ENCODE data around the gene CCNA2.

The CCNA2 gene

DNA sequence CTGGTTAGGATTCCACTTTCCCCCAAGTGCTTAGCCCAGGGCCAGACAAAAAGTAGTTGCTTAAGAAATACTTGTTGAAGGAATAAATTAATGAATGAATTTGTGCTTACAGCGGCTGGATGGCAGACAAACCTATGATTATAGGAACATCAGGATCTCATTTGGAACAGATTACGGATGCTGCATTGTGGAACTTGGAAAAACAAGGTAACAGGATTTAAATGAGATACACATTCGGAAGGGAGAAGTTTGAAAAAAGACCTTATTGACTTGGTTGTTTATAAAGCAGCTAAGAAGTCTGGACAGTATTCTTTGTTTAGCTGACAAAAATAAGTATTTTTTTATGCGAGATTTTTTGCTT is 22.0 kb downstream of the CCNA2 start:
- DNase-seq (ENCODE audit: low read depth in 2 of 2), result no peak

DNA sequence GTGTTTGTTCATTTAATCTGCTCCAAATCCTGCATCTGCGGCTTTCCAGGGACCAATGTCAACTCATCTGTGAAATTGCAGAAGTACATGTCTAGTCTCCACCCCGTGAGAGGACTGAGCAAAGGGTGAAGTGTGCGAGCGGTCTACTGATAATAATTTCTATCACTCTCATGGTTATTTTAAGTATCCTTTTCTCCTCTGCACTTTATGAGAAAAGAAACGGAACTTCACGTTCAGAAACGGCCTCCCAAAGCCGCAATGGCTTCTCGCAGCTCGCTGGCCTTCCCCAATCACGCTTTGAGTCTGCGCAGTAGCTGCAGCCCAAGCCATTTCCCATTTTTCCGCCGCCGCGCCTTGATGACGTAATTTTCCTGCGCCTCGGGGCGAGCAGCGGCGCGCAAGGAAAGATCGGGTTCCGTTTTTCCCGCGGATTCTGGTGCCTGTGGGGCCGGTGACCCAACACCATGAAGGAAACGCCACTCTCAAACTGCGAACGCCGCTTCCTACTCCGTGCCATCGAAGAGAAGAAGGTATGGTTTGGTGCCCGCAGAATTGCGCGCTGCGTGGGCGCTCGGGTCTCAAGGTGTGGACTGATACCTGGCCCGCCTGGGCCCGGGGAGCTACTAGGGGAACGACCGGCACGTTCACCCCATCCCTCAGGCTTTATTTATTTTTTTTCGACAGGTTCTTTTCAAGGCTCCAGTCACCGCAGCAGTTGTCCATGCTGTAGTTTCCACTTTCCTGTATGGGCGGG is 22.5 kb downstream of the CCNA2 start, which contains the start of gene EXOSC9:
TSS of gene EXOSC9 (plus strand) at position 363 of the 754 bp plus-strand sequence. CDS start at position 465, 102 bp downstream.
- DNase-seq (ENCODE audit: low read depth in 2 of 2), result peak; percentile 84 to 91

DNA sequence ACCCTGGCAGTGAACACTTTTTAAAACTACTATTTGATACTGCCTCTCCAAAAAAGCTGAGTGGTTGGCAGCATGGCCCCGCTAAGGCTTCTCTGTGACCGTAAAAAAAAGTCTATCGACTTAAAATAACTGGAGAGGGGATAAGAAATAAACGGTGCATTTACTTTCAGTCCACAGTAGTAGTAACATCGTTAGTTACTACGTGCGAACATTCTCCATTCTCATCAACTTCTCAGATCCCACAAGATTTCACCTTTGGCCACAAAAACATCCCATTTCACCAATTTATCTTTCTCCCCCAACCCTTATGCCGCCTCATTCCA is 23.1 kb downstream of the CCNA2 start:
- DNase-seq (ENCODE audit: low read depth in 2 of 2), result no peak

DNA sequence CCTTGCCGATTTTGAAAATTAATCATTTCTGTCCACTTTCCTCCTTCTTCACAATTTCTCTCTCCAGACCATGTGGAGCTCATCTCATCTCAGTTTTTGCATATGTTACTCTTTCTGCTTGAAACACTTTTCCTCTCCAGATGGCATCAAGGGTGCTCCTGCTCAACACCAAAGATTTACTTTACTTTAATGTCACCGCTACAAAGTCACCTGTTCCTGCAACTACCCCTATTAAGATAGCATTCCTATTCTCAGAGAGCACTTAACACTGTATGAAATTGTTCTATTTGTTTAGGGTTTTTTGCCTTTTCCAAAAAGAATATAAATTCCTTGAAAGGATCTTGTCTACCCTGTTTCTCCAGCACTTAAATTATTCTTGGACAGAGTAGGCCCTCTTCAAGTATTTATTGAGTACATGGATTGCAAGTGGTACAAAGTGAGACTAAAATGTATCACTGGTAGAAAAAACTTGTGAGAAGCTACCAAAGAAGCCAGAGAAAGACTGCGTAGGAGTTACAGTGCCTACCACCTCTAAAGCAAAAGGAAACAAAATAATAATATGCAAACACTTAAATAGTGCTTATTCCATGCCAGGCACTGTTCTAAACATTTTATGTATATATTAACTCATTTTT is 23.7 kb downstream of the CCNA2 start:
- no peak for DNase-seq (ENCODE audit: low read depth in 2 of 2)

DNA sequence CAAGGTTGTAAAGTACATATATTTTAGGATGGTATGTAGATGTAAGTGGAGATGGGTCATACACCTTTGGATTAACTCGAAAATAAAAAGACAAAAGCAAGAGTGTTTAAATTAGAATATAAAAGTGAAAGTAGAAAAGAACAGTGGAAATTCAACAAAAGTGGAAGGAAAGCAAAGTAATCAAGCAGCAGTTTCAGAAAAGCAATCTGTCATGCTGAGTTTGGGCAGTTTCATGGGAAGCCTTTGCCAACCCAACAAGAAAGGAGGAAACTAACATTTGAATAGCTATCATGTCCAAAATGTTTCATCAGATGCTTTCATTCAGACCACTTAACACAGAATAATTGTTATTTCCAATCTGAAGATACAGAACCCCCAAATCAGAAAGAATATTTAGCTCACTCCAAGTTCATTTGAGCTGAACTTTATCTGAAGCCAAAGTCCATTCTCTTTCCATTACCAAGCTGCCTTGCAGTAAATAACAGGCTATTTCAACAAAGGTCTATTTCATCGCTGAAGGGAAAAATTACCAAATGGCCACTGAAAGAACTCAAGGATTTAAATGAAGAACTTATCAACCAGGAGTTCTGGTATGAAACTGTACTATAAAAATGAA is 24.4 kb downstream of the CCNA2 start:
- no peak for DNase-seq (ENCODE audit: low read depth in 2 of 2)

DNA sequence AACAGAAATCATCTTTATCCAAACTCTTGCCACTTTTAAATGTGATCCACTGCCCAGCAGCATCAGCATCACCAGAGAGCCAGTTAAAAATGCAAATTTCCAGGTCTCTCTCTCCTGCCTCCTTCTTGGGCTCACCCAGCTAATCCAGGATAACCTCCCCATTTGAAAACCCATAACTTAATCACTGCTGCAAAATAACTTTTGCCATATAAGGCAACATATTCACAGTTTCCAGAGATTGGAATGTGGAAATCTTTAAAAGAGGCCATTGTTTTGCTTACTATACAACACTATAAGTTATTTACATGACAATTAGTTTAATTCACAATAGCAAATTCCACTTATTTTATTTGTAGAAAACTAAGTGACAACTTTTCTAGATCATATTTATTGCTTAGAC is 27.4 kb downstream of the CCNA2 start:
- no peak for DNase-seq (ENCODE audit: low read depth in 2 of 2)

DNA sequence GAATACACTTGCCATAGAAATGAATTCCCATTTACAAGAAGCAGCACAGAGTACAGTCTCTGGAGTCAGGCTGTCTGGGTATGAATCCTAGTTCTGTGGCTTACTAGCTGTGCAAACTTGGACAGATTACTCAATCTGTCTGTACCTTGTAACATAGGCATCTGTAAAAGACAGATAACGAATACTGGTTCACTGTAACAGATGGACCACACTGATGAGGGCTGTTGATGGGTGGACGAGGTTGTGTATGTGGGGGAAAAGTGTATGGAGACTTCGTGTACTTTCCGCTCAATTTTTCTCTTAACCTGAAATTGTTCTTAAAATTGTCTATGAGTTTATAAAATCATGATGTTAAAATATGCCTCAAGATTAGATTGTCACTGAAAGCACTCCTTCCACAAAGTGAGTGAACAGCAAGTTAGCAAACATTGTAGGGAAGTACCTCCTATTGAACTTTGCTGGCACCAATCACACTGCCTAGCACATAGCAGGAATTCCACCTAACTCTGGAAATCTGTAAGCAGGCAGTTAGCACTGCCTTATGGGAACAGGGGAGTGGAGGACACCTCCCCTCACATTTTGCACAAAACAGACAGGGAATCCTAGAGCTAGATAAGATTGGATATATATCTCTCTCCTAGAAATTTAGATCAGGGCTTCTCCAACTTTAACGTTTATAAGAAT is 29.0 kb downstream of the CCNA2 start:
- DNase-seq (ENCODE audit: low read depth in 2 of 2), result no peak

DNA sequence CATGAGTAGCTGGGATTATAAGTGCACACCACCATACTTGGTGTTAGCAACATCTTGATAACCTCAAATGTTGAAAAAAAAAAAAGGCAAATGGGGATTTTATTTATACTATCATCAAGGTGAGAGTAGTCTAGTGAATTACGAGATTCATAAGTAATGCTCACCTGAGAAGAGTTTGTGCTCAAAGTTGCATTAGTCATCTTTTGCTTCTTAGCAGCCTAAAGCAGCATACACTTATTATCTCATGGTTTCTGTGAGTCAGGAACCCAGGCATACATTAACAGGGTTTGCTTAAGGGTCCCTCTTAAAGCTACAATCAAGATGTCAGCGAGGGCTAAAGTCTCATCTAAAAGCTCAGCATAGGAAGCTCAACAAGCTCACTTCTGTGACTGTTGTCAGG is 30.7 kb downstream of the CCNA2 start:
- no peak for DNase-seq (ENCODE audit: low read depth in 2 of 2)

DNA sequence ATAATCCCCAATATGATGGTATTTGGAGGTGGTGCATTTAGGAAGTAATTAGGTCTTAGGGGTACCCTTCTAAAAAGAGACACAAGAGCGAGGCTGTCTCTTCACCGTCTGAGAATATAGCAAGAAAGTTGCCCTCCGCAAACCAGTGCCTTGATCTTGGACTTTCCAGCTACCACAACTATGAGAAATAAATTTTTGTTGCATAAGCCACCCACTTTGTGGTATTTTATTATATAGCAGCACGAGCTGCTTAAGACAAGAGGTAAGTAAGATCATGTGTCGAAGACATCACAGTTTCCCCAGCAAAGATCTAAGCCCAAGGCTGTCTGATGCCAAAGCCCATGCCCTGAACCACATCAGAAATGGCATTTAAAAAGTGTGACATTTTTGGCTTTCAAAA is 32.2 kb downstream of the CCNA2 start:
- DNase-seq (ENCODE audit: low read depth in 2 of 2), result no peak

DNA sequence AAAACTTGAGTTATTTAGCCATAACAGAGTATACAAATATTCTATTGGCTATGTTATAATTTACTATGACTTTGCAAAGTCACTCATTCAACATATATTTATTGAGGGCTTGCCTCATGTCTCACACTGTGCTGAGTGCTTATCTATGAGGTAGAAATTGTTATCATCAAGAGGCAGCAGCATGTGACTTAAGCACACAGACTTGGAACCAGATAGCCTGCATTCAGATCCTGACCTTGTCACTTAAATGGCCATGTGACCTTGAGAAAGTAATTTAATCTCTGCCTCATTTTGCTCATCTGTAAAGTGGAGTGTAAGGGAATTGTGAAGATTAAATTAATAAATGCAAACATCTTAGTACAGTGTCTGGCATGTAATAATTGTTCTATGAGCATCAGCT is 32.7 kb downstream of the CCNA2 start:
- no peak for DNase-seq (ENCODE audit: low read depth in 2 of 2)

DNA sequence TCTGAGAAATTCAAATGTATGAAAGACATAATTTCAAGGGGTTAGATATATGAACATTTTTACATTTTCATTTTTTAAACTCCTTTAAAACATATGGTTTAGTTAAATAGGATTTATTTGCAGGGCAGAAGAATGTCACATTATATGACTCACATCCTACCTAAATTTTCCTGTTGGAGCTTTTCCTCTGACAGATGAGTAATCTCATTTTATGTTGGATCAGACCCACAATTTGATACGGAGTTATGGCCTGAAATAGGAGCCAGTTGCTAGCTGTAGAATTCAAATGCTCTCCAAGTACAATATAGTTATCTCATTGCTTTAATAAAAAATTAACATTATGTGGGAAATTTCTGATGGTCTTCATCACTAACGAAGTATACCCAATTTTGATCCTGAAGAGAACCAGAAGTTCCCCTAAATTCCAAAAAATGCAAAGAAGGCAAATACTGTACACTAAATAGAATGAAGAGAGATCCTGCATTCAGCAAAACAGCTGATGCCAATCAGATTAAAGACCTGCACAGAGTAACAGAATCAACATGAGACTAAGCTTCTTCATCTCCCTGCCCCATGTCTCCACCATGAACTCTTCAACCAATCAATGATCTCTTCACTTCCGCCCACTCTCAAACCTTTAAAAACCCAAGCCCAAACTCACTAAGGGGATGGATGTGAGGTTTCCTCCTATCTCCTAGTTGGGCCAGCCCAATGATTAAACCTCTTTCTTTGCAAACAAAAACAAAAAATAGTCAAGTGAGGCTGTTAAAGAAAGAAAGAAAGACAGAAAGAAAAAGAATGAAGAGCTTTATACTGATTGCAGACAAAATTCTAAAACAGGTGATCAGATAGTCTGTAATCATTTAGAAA is 33.5 kb downstream of the CCNA2 start:
- no peak for DNase-seq (ENCODE audit: low read depth in 2 of 2)

DNA sequence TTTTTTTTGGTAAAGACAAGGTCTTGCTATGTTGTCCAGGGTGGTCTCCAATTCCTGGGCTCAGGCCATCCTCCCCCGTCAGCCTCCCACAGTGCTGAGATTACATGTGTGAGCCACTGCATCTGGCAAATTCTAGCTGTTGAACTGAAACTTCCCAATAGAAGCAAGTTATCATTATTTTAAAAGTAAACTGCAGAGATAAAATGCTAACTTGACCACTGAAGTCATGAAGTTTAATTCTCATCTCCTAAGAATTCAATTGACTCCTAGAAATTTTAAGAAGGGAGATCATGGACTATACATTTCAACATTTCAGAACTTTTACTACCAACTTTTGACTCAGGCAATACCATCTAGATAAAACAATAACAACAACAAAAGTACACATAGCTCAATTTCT is 34.2 kb downstream of the CCNA2 start:
- no peak for DNase-seq (ENCODE audit: low read depth in 2 of 2)

DNA sequence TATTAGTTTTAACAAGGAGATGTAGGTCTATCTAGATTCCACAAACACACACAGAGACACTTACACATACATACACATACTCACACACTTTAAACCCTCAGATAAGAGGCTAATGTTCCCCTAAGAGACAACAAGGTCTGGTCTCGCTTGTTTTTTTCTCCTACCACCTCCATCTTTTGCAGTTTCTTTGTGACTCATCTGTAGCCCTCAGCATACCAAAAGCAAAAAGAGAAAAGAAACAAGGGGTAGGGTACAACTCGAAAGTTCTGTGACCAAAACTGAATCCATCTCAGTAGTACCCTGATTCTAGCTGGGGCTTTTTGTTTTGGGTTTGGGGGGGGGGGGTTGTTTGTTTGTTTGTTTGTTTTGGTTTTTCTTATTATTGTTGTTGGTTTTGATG is 34.8 kb downstream of the CCNA2 start:
- DNase-seq (ENCODE audit: low read depth in 2 of 2), result no peak

DNA sequence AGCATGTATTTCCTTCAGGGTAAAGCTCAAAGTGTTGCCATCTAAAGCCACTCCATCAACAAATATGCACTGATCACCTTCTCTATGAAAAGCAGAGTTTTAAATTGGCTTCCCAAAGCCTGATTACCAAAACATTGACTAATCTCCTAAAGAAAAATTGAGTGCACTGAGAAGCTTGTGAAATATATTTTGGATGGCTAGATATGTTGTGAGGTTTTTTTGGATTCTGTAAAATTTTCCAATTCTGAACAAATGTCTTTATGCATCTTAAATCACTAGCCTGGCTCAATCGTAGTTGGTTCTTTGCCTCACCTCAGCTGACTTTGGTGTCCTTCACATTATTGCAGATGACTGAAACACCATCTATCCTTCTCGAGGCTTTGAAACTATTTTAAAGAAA is 37.5 kb downstream of the CCNA2 start:
- DNase-seq (ENCODE audit: low read depth in 2 of 2), result no peak

DNA sequence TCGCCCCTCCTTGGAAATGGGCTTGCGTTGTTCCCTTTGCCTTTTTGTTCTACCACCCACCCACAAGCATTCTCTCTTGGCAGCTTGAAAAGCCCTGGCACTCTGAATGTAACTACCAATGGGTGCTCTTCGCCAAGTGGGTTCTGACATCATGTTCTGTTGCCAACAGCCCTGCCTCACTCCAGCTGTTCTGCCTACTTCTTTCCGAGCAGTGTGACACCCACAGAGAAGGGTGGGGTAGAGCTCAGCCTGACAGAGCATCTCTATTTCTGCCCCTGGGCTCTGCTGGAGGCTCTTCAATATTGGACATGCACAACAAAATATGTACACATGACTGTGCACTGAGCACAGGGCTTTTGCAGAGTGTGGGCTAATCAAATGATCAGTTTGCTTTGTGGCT is 38.2 kb downstream of the CCNA2 start:
- DNase-seq (ENCODE audit: low read depth in 2 of 2), result no peak

DNA sequence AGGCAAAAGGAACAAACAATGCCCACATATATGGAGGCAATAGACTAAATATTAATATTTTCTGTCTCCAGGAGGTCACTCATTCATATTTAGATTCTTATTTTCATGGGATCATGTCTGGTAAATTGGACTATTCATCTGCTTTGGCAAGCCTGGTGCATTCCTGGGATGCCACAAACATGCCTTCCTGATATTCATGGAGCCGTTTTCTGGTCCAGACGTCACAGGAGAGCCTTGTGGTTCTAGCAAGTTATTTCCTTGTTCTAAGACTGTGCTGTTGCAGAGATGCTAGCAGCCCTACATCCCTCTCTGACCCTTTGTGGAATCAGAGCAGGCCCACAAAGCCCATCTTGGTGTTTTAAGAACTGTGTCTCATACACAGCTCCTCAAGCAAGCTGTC is 38.7 kb downstream of the CCNA2 start:
- DNase-seq (ENCODE audit: low read depth in 2 of 2), result no peak

DNA sequence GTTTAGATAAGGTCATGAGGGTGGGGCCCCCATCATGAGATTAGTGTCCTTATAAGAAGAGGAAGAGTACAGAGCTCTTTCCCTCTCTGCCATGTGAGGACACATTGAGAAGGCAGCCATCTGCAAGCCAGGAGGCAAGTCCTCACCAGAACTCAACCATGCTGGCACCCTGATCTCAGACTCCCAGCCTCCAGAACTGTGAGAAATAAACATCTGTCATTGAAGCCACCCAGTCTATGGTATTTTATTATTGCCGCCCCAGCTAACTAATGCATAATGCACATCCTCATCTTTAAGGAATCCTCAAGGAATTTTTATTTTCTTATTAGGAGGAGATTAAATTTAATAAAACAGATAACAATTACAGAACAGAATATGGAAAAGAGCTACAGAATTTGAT is 39.3 kb downstream of the CCNA2 start:
- no peak for DNase-seq (ENCODE audit: low read depth in 2 of 2)

DNA sequence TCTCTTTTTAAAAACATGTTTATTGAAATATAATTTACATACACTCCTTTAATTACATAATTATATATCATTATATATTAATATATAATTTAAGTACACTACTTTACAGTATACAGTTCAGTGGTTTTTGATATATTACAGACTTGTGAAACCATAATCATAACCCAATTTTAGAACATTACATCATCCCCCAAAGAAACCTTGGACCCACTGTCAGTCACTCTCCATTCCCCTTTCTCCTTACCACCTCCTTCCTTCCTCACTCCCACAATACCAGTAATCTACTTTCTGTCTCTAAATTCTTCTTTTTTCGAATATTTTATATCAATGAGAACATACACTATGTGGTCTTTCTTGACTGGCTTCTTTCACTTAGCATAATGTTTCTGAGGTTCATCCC is 40.5 kb downstream of the CCNA2 start:
- DNase-seq (ENCODE audit: low read depth in 2 of 2), result no peak

DNA sequence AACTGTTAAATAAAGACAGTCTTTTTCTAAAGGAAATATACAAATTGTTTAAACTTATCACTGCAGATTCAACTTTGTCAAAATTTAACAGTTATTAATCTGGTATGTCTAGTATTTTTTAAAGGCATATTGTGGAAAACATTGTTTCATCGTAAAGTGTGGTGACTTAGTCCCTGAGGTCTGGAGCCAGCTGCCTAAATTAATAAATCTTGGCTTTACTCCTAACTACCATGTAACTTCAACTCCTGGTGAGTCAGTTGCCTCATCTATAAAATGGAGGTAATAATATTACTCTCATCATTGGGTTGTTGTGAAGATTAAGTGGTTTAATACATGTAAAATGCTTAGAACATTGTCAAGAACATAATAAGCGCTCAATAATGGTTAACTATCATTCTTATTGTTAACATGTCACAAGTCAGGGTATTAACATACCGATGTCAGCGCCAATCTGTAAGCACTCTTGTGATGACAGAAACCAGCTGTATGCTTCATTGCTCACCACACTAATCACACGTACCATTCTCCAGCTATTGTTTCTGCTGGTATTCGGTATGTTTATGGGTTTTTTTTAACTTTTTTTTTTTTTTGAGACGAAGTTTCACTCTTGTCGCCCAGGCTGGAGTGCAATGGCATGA is 44.6 kb downstream of the CCNA2 start:
- DNase-seq (ENCODE audit: low read depth in 2 of 2), result no peak

DNA sequence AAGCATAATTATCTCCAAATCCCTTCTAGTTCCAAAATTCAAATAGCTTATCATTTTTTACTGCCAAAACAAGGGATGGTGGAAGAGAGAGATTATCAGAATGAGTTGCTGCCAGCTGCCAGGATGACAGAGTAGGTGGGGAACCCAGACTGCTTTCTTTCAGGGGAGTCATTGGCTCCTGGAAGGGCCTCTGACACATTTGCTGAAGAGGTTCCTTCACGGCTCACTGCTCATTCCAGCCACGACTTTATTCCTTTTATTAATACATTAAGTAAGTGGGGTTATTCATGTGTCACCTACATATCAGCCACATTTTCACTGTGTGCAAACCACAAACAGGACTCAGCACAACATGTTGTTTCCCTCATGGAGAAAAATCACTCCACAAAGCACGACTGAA is 46.1 kb downstream of the CCNA2 start:
- no peak for DNase-seq (ENCODE audit: low read depth in 2 of 2)

DNA sequence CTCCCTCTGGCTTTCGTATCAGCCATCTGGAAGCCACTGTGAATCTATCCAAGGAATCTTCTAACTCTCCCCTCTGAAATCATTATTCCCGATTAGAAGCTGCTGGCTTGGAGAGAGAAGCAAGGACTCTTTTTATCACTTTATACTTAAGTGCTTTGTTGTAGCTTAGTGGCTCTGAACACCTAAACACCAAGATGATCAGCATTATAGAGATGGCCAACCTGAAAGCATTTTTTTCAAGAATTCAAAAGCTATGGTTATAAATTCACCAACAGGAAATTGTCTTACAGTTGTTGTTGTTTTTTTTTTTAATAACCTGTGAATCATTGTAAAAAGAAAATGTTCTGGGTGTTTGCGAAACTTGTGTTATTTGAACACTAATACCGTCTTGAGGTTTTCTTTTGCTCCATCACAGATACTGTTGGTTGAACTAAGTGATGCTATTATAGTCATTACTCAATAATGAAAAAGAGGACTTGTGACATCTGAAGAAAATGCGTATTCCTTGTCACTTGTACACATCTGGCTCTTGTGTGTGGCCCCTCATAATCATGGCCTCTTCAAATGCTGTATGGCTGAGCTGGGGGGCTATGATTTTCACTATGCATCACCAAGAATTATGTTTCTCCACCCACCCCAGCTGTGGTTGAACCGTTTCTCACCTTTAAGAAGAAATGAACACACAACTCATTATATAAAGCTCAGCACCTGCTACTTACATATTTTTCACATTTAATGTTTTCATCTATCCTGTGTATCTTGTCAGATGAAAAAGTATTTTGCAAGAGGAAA is 46.9 kb downstream of the CCNA2 start:
- no peak for DNase-seq (ENCODE audit: low read depth in 2 of 2)

Measured in stimulated activated CD4-positive, alpha-beta T cell treated with anti-CD3 and anti-CD28 coated beads, Interleukin-15, amount 100 ng/mL, for 48 hours (primary cell).